Skeletal muscle cell (primary cell): ENCODE results near the gene MED27.
A peak's percentile ranks its signal among the peaks of the same experiment; 100 is the strongest.
"Not testable (repeated sequence)": the region's sequence is repeated elsewhere in the genome, so short reads cannot be mapped to it uniquely, and the experiment has no call there.

Source experiments
- DNase-seq: peaks from one replicate; pipeline ENCODE4 v3.0.0-alpha.2; 2010; ENCODE audit warnings: low read depth
- H3K4me3 ChIP-seq: 2 replicates; pipeline ENCODE4 v1.5.1; 2011; ENCODE audit warnings: low read depth, mild to moderate bottlenecking, control low read depth, low read length, moderate library complexity

The MED27 gene

GRCh38 chr9:132025766-132026165 is 53.9 kb downstream of the MED27 start:
- H3K4me3 ChIP-seq = no peak overlapping the region
- DNase-seq = no peak

- no peak overlapping the region for H3K4me3 ChIP-seq
Observed at GRCh38 chr9:132024589-132024988, 55.1 kb downstream of the MED27 start.

GRCh38 chr9:132023419-132024180 is 56.1 kb downstream of the MED27 start:
- DNase-seq = no peak
- H3K4me3 ChIP-seq = no peak overlapping the region

More at GRCh38 chr9:132024589-132024988, 55.1 kb downstream of the MED27 start:
- no peak for DNase-seq

GRCh38 chr9:132020820-132021510 is 58.7 kb downstream of the MED27 start:
- no peak for DNase-seq
- no peak overlapping the region for H3K4me3 ChIP-seq

- H3K4me3 ChIP-seq = no peak overlapping the region
- DNase-seq = no peak
Observed at GRCh38 chr9:132020272-132020671, 59.4 kb downstream of the MED27 start.

- no peak for DNase-seq
- H3K4me3 ChIP-seq = no peak overlapping the region
Observed at GRCh38 chr9:132019702-132020101, 60.0 kb downstream of the MED27 start.

- H3K4me3 ChIP-seq = no peak overlapping the region
- DNase-seq = no peak
Observed at GRCh38 chr9:132018957-132019405, 60.7 kb downstream of the MED27 start.

GRCh38 chr9:132016456-132016855 is 63.2 kb downstream of the MED27 start:
- H3K4me3 ChIP-seq = no peak overlapping the region
- no peak for DNase-seq

GRCh38 chr9:132015866-132016265 is 63.8 kb downstream of the MED27 start:
- DNase-seq = no peak
- H3K4me3 ChIP-seq = no peak overlapping the region

GRCh38 chr9:132014218-132014805 is 65.4 kb downstream of the MED27 start:
- H3K4me3 ChIP-seq = no peak overlapping the region
- DNase-seq = no peak

- DNase-seq = no peak
- no peak overlapping the region for H3K4me3 ChIP-seq
Observed at GRCh38 chr9:132012704-132013357, 66.8 kb downstream of the MED27 start.

GRCh38 chr9:132011896-132012295 is 67.8 kb downstream of the MED27 start:
- DNase-seq = no peak
- H3K4me3 ChIP-seq = no peak overlapping the region

- no peak for DNase-seq
- no peak overlapping the region for H3K4me3 ChIP-seq
Observed at GRCh38 chr9:132011309-132011708, 68.4 kb downstream of the MED27 start.

- not testable (repeated sequence) for DNase-seq, H3K4me3 ChIP-seq
Observed at GRCh38 chr9:132010201-132010600, 69.5 kb downstream of the MED27 start.

GRCh38 chr9:132008855-132009812 is 70.5 kb downstream of the MED27 start:
- DNase-seq = no peak
- no peak overlapping the region for H3K4me3 ChIP-seq

- H3K4me3 ChIP-seq = no peak overlapping the region
- peak; percentile 17 for DNase-seq
Observed at GRCh38 chr9:132008184-132008803, 71.4 kb downstream of the MED27 start.

- no peak overlapping the region for H3K4me3 ChIP-seq
- DNase-seq = no peak
Observed at GRCh38 chr9:132007371-132008025, 72.2 kb downstream of the MED27 start.
